ENCODE measurements around the gene PSMB5. TPM values are rescaled to one million over a fixed set of nuclear protein-coding genes. Genes with fewer than 3 reads are reported as not detected.

PSMB5 gene
- total and polyA plus RNA-seq, 4 donors = 132 to 211 (median 179) TPM

- Histone ChIP-seq H3K27ac (ENCODE audit: low read depth, low read length) (peak overlapping the region; percentile 40), H3K9me3 (ENCODE audit: control insufficient read depth, insufficient read depth, low read length) (no peaks in the 10 kb centered on the region), H3K36me3 (ENCODE audit: control insufficient read depth, insufficient read depth, low read length) (peaks cover 7% of the 10 kb centered on the region), H3K4me1 (ENCODE audit: control insufficient read depth, insufficient read depth, low read length) (peaks cover 40% of the 10 kb centered on the region), H3K27me3 (ENCODE audit: control insufficient read depth, insufficient read depth, low read length) (peaks cover 19% of the 10 kb centered on the region), H3K4me3 (ENCODE audit: low read depth, low read length) (no peak overlapping the region)
- no peak for DNase-seq (ENCODE audit: low read depth in 4 of 6, low spot score in 6 of 6)
Observed at GRCh38 chr14:22977434-22977683, 57.3 kb downstream of the PSMB5 start.

- Histone ChIP-seq H3K4me1 (ENCODE audit: control insufficient read depth, insufficient read depth, low read length) (peaks cover 34% of the 10 kb centered on the region), H3K9me3 (ENCODE audit: control insufficient read depth, insufficient read depth, low read length) (no peaks in the 10 kb centered on the region), H3K36me3 (ENCODE audit: control insufficient read depth, insufficient read depth, low read length) (peaks cover 5% of the 10 kb centered on the region), H3K27ac (ENCODE audit: low read depth, low read length) (peak overlapping the region; percentile 40), H3K27me3 (ENCODE audit: control insufficient read depth, insufficient read depth, low read length) (peaks cover 14% of the 10 kb centered on the region), H3K4me3 (ENCODE audit: low read depth, low read length) (no peak overlapping the region)
- WGBS (ENCODE audit: insufficient coverage) = 53% methylated on average over 4 of the region's 6 CpGs
- peak in 1 of 6 donors; percentile 53 for DNase-seq (ENCODE audit: low read depth in 4 of 6, low spot score in 6 of 6)
Observed at GRCh38 chr14:22976620-22977433, 57.9 kb downstream of the PSMB5 start.

Other genes starting within 250 kb of the PSMB5 start
- 1 to 10 TPM; 8.5 to 8.8 TPM for gene SLC7A7, start 219.5 kb downstream of the PSMB5 start, total RNA-seq
- 10 to 100 TPM; 11.4 to 11.5 TPM for gene SLC7A7, start 219.5 kb downstream of the PSMB5 start, polyA plus RNA-seq (ENCODE audit: insufficient read length in 2 of 2)
- gene MRPL52, start 205.0 kb downstream of the PSMB5 start, total RNA-seq = 10 to 100 TPM; 21.1 to 66.6 TPM
- 100 to 1,000 TPM in 1 of 2 donors, 10 to 100 TPM in 1; 97.6 to 104 TPM for gene MRPL52, start 205.0 kb downstream of the PSMB5 start, polyA plus RNA-seq (ENCODE audit: insufficient read length in 2 of 2)
- 100 to 1,000 TPM in 1 of 2 donors, 10 to 100 TPM in 1; 67.0 to 262 TPM for gene MMP14, start 198.3 kb downstream of the PSMB5 start, total RNA-seq
- 10 to 100 TPM; 60.5 to 89.0 TPM for gene MMP14, start 198.3 kb downstream of the PSMB5 start, polyA plus RNA-seq (ENCODE audit: insufficient read length in 2 of 2)
- gene LRP10, start 163.2 kb downstream of the PSMB5 start, total RNA-seq = 10 to 100 TPM; 20.3 to 37.7 TPM
- gene LRP10, start 163.2 kb downstream of the PSMB5 start, polyA plus RNA-seq (ENCODE audit: insufficient read length in 2 of 2) = 10 to 100 TPM; 54.6 to 57.1 TPM
- gene REM2, start 151.7 kb downstream of the PSMB5 start, total RNA-seq = 1 to 10 TPM; 1.3 to 2.1 TPM
- 1 to 10 TPM; 8.2 to 8.9 TPM for gene REM2, start 151.7 kb downstream of the PSMB5 start, polyA plus RNA-seq (ENCODE audit: insufficient read length in 2 of 2)
- 100 to 1,000 TPM; 127 to 145 TPM for gene RBM23, start 115.8 kb downstream of the PSMB5 start, total RNA-seq
- 100 to 1,000 TPM; 111 to 126 TPM for gene RBM23, start 115.8 kb downstream of the PSMB5 start, polyA plus RNA-seq (ENCODE audit: insufficient read length in 2 of 2)
- 10 to 100 TPM; 51.3 to 60.3 TPM for gene PRMT5, start 105.5 kb downstream of the PSMB5 start, total RNA-seq
- gene PRMT5, start 105.5 kb downstream of the PSMB5 start, polyA plus RNA-seq (ENCODE audit: insufficient read length in 2 of 2) = 10 to 100 TPM; 83.5 to 88.8 TPM
- 10 to 100 TPM; 37.2 to 41.5 TPM for gene HAUS4, start 77.8 kb downstream of the PSMB5 start, total RNA-seq
- 10 to 100 TPM; 31.7 to 40.7 TPM for gene HAUS4, start 77.8 kb downstream of the PSMB5 start, polyA plus RNA-seq (ENCODE audit: insufficient read length in 2 of 2)
- 10 to 100 TPM; 11.1 to 27.7 TPM for gene AJUBA, start 52.3 kb downstream of the PSMB5 start, total RNA-seq
- 10 to 100 TPM in 1 of 2 donors, 1 to 10 TPM in 1; 7.6 to 13.3 TPM for gene AJUBA, start 52.3 kb downstream of the PSMB5 start, polyA plus RNA-seq (ENCODE audit: insufficient read length in 2 of 2)
- 10 to 100 TPM in 1 of 2 donors, 1 to 10 TPM in 1; 3.8 to 11.7 TPM for gene C14orf93, start 24.8 kb downstream of the PSMB5 start, total RNA-seq
- gene C14orf93, start 24.8 kb downstream of the PSMB5 start, polyA plus RNA-seq (ENCODE audit: insufficient read length in 2 of 2) = 10 to 100 TPM in 1 of 2 donors, 1 to 10 TPM in 1; 7.9 to 13.4 TPM
- not detected for gene PSMB11, start 7.3 kb upstream of the PSMB5 start, total RNA-seq
- gene PSMB11, start 7.3 kb upstream of the PSMB5 start, polyA plus RNA-seq (ENCODE audit: insufficient read length in 2 of 2) = not detected
- gene CDH24, start 22.6 kb upstream of the PSMB5 start, total RNA-seq = 10 to 100 TPM in 1 of 2 donors, 1 to 10 TPM in 1; 9.6 to 17.1 TPM
- gene CDH24, start 22.6 kb upstream of the PSMB5 start, polyA plus RNA-seq (ENCODE audit: insufficient read length in 2 of 2) = 10 to 100 TPM; 37.9 to 46.0 TPM
- gene ACIN1, start 60.2 kb upstream of the PSMB5 start, total RNA-seq = 100 to 1,000 TPM in 1 of 2 donors, 10 to 100 TPM in 1; 63.2 to 125 TPM
- 100 to 1,000 TPM; 196 to 229 TPM for gene ACIN1, start 60.2 kb upstream of the PSMB5 start, polyA plus RNA-seq (ENCODE audit: insufficient read length in 2 of 2)
- gene C14orf119, start 60.6 kb upstream of the PSMB5 start, total RNA-seq = 10 to 100 TPM; 35.4 to 57.2 TPM
- gene C14orf119, start 60.6 kb upstream of the PSMB5 start, polyA plus RNA-seq (ENCODE audit: insufficient read length in 2 of 2) = 10 to 100 TPM; 50.5 to 55.4 TPM
- under 1 TPM; 0.10 to 0.61 TPM for gene CIROP, start 70.1 kb upstream of the PSMB5 start, total RNA-seq
- gene CIROP, start 70.1 kb upstream of the PSMB5 start, polyA plus RNA-seq (ENCODE audit: insufficient read length in 2 of 2) = under 1 TPM; 0.06 to 0.10 TPM
- gene CEBPE, start 84.4 kb upstream of the PSMB5 start, total RNA-seq = 1 to 10 TPM in 1 of 2 donors, under 1 TPM in 1; 0.17 to 1.5 TPM
- not detected for gene CEBPE, start 84.4 kb upstream of the PSMB5 start, polyA plus RNA-seq (ENCODE audit: insufficient read length in 2 of 2)
- 10 to 100 TPM in 1 of 2 donors, 1 to 10 TPM in 1; 8.6 to 18.9 TPM for gene SLC7A8, start 148.8 kb upstream of the PSMB5 start, total RNA-seq
- gene SLC7A8, start 148.8 kb upstream of the PSMB5 start, polyA plus RNA-seq (ENCODE audit: insufficient read length in 2 of 2) = 10 to 100 TPM; 15.6 to 18.7 TPM
- not detected for gene RNF212B, start 203.0 kb upstream of the PSMB5 start, total RNA-seq
- gene RNF212B, start 203.0 kb upstream of the PSMB5 start, polyA plus RNA-seq (ENCODE audit: insufficient read length in 2 of 2) = not detected

Data from spinal cord (tissue), 10 donors.